ENCODE measurements around the gene TRIM29. TPM values are rescaled to one million over a fixed set of nuclear protein-coding genes. Genes with fewer than 3 reads are reported as not detected.

TRIM29 gene
- total RNA-seq, 1 donor = not detected

DNA sequence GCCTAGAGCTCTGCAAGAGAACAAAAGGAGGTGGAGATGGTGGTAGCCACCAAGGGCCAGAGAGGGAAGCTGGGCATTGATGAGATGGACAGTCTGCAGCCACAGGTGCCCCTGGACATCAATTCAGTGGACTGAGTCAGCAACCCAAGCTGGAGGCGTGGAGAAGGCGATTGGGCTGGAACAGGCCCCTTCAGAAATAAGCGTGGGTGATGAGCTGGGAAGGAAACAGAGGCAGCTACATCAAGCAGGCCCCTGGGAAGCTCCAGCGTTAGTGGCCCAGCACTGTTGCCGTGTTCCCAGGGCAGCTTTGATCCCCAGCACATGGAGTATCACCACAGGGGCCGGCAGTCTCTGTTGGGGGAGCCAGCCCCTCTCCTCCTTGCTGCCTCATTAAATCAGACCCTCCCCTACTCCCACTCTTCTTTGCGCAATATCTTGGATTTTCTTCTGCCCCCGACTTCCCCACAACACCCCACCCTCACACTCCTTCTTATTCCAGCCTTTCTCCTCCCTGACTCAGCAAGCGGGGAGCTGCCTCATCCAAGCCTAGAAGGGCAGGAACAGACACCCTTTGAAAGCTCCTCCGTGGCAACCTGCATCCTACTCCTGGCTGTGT lies 41.3 kb upstream of the TRIM29 start:
- no peak for DNase-seq (ENCODE audit: low read depth)
- no peak for TF ChIP-seq CTCF (IDR thresholded peaks at IDR 0.05; ENCODE audit: insufficient read depth, low read length)
- H3K4me3 ChIP-seq (ENCODE audit: low read depth, low read length) = no peak overlapping the region

- DNase-seq (ENCODE audit: low read depth) = peak; percentile 63
- no peak overlapping the region for H3K4me3 ChIP-seq (ENCODE audit: low read depth, low read length)
- TF ChIP-seq CTCF (IDR thresholded peaks at IDR 0.05; ENCODE audit: insufficient read depth, low read length) = no peak
These were observed 40.7 kb upstream of the TRIM29 start for GRCh38 chr11:120178561-120179056.

DNA sequence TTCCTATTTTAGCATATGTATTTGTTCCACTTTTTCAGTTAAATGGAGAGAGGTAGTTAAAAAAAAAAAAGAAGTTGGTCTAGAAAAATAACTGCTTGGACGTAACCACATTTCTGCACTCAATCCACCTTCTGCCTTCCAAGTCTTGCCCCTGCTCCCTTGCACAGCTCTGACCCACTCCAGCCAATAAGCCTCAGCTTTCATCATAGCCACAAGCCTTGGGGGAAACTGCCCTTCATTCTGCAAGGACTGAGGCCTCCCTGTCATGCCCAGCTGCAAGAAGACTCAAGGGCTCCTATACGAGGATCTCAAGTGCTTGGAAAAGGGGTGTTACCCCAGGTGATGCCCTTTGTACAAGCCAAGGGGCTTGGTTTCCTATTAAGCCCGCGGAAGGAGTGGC lies 37.0 kb upstream of the TRIM29 start:
- no peak for TF ChIP-seq CTCF (IDR thresholded peaks at IDR 0.05; ENCODE audit: insufficient read depth, low read length)
- DNase-seq (ENCODE audit: low read depth) = no peak
- no peak overlapping the region for H3K4me3 ChIP-seq (ENCODE audit: low read depth, low read length)

- no peak for TF ChIP-seq CTCF (IDR thresholded peaks at IDR 0.05; ENCODE audit: insufficient read depth, low read length)
- no peak overlapping the region for H3K4me3 ChIP-seq (ENCODE audit: low read depth, low read length)
- DNase-seq (ENCODE audit: low read depth) = peak; percentile 63
These were observed 35.9 kb upstream of the TRIM29 start for GRCh38 chr11:120173807-120174206.

DNA sequence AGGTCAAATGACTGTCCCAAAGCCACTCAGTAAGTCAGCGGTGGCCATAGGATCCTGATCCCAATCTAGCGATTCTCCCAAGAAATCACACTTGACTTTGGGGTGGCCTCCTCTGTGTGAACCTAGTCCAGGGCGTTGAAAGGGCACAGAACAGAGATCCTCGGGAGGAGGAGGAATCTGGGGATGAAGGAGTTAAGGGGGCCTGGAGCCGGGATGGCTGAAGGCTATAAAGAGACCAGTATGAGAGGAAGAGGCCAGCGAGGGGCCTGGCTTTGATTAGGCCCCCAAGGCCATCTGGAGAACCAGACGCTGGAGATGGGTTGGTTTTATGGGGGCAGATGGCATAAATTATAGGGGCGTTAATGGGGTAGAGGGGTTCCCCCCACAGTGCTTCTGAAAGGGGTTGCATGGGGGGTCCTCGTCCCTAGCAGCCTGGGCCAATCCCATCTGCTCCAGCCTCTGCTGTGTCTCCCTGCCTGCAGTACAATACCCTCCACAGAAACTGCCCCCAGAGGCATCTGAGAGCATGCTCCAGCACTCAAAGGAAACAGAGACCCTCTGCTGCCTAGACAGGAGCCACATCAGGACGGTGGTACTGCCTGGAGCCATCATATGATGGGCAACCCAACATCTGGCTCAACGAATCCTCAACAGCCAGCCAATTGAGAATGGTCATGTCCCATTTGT lies 35.2 kb upstream of the TRIM29 start:
- TF ChIP-seq CTCF (IDR thresholded peaks at IDR 0.05; ENCODE audit: insufficient read depth, low read length) = no peak
- no peak overlapping the region for H3K4me3 ChIP-seq (ENCODE audit: low read depth, low read length)
- no peak for DNase-seq (ENCODE audit: low read depth)

GRCh38 chr11:120172054-120172911 lies 34.4 kb upstream of the TRIM29 start:
- TF ChIP-seq CTCF (IDR thresholded peaks at IDR 0.05; ENCODE audit: insufficient read depth, low read length) = peak; percentile 83
- DNase-seq (ENCODE audit: low read depth) = peak; percentile 72
- H3K4me3 ChIP-seq (ENCODE audit: low read depth, low read length) = no peak overlapping the region
